Omental fat pad (tissue), 4 donors: ENCODE measurements around the gene SELENOO. TPM values are rescaled to one million over a fixed set of nuclear protein-coding genes. Genes with fewer than 3 reads are reported as not detected.
A peak's percentile ranks its signal among the peaks of the same experiment; 100 is the strongest.

Experiments used
- ATAC-seq: fragments of 150-250 bp; one replicate; pipeline ENCODE4 v1.9.1; 2016; ENCODE audit warnings: mild to moderate bottlenecking, moderate library complexity; ENCODE audit not compliant: low FRiP score
- DNase-seq: peaks from one replicate; pipeline ENCODE4 v3.0.0-alpha.2; 2019; ENCODE audit warnings: low spot score
- CTCF ChIP-seq, 3 donors: fragments of 450-650 bp; IDR thresholded peaks; one replicate each; pipeline ENCODE4 v1.5.1; 2016 to 2017; ENCODE audit warnings: antibody characterized with exemption in 3 of 3, mild to moderate bottlenecking in 3 of 3, moderate library complexity in 2 of 3
- total RNA-seq, 4 donors: library from RNA; depleted of rRNA; stranded (reverse); fragments of >200 nt; gene quantifications; one replicate each; pipeline ENCODE4 v1.1.0, GENCODE V29; 2016

Gene SELENOO
- total RNA-seq, 4 donors from 2014 or later: 21.2 to 38.3 (median 31.9) TPM

- TF ChIP-seq CTCF (IDR thresholded peaks at IDR 0.05): no peak
- DNase-seq (no peak), ATAC-seq (no peak)
Observed at GRCh38 chr22:50217543-50218152, 16.8 kb downstream of the SELENOO start.

- no peak for TF ChIP-seq CTCF (IDR thresholded peaks at IDR 0.05)
- ATAC-seq: no peak
- no peak for DNase-seq
Observed at GRCh38 chr22:50218153-50218995, 17.6 kb downstream of the SELENOO start.

- ATAC-seq (peak; percentile 82), DNase-seq (peak; percentile 51)
- TF ChIP-seq CTCF (IDR thresholded peaks at IDR 0.05): no peak
Observed at GRCh38 chr22:50218996-50219727, 18.4 kb downstream of the SELENOO start.

GRCh38 chr22:50219800-50220602 lies 19.2 kb downstream of the SELENOO start:
- no peak for TF ChIP-seq CTCF (IDR thresholded peaks at IDR 0.05)
- DNase-seq (no peak), ATAC-seq (no peak)

- DNase-seq: no peak
- no peak for ATAC-seq
- no peak for TF ChIP-seq CTCF (IDR thresholded peaks at IDR 0.05)
Observed at GRCh38 chr22:50220603-50221409, 20.0 kb downstream of the SELENOO start.
